D721Med (cell line): ENCODE data around the gene KIF3C.
A peak's percentile ranks its signal among the peaks of the same experiment; 100 is the strongest.

ENCODE experiments used
- DNase-seq: peaks from one replicate; pipeline ENCODE4 v3.0.0; 2011; ENCODE audit warnings: low spot score; ENCODE audit not compliant: insufficient read length
- FAIRE-seq: peaks from 2 replicates; lab custom pipeline; 2011; peaks lifted over from hg19 to GRCh38; lab: Jason Lieb, UNC
- CTCF ChIP-seq: IDR thresholded peaks from 2 replicates; pipeline ENCODE4 v1.5.1; 2012; ENCODE audit warnings: mild to moderate bottlenecking, control low read depth; ENCODE audit not compliant: insufficient read depth; ENCODE audit errors: missing control alignments

Gene KIF3C

GRCh38 chr2:25887624-25888242 is 94.6 kb downstream of the KIF3C start:
- FAIRE-seq: no peak
- DNase-seq: no peak

GRCh38 chr2:25885933-25886332 is 96.4 kb downstream of the KIF3C start:
- DNase-seq (no peak), FAIRE-seq (no peak)
- no peak for TF ChIP-seq CTCF

More at GRCh38 chr2:25887624-25888242, 94.6 kb downstream of the KIF3C start:
- no peak for TF ChIP-seq CTCF

- no peak for FAIRE-seq
- no peak for DNase-seq
- TF ChIP-seq CTCF: no peak
These were observed 100.5 kb downstream of the KIF3C start for GRCh38 chr2:25881764-25882163.

GRCh38 chr2:25879133-25879730 is 103.1 kb downstream of the KIF3C start:
- DNase-seq: no peak
- no peak for FAIRE-seq
- TF ChIP-seq CTCF: no peak

GRCh38 chr2:25878361-25879132 is 103.8 kb downstream of the KIF3C start, which contains the start of gene ASXL2:
ASXL2 (minus strand) TSS chr2:25878487; CDS start chr2:25878222, 265 bp downstream.
- DNase-seq (peak; percentile 55), FAIRE-seq (no peak)
- TF ChIP-seq CTCF: peak; percentile 9

- no peak for TF ChIP-seq CTCF
- DNase-seq (no peak), FAIRE-seq (no peak)
These were observed 104.6 kb downstream of the KIF3C start for GRCh38 chr2:25877431-25878360.
